ACHN (cell line): ENCODE measurements around the gene RTN3.
"Not testable (repeated sequence)": the region's sequence is repeated elsewhere in the genome, so short reads cannot be mapped to it uniquely, and the experiment has no call there.

ENCODE experiments used
- DNase-seq: peaks from one replicate; pipeline ENCODE4 v3.0.0-alpha.2; 2015
- in situ Hi-C: cut with HindIII; loops from 2 replicates; pipeline ENCODE4 v1.10.0; 2017; ENCODE audit warnings: low sequenced_read_pairs, low pct_ligation_motif_present, low pct_unique_long_range_greater_than_20kb

Gene RTN3

GRCh38 chr11:63681321-63682065 lies at the start of gene RTN3:
RTN3 (plus strand) TSS chr11:63681500; CDS start chr11:63681637, 137 bp downstream.
- in situ Hi-C loops = no loop called here
- peak; percentile 96 for DNase-seq

- in situ Hi-C loops = no loop called here
- DNase-seq = peak; percentile 66
Measured at GRCh38 chr11:63635762-63636465, 45.4 kb upstream of the RTN3 start.

GRCh38 chr11:63638436-63638835 lies 42.9 kb upstream of the RTN3 start:
- in situ Hi-C loops, DNase-seq: not testable (repeated sequence)

GRCh38 chr11:63639199-63639832 lies 42.0 kb upstream of the RTN3 start:
- DNase-seq = peak; percentile 36
- in situ Hi-C loops = no loop called here

GRCh38 chr11:63641727-63642126 lies 39.6 kb upstream of the RTN3 start:
- in situ Hi-C loops = no loop called here
- DNase-seq = peak; percentile 6

- no peak for DNase-seq
- in situ Hi-C loops = no loop called here
Measured at GRCh38 chr11:63643205-63643604, 38.1 kb upstream of the RTN3 start.

- in situ Hi-C loops = no loop called here
- no peak for DNase-seq
Measured at GRCh38 chr11:63652671-63653070, 28.6 kb upstream of the RTN3 start.

GRCh38 chr11:63660972-63661371 lies 20.3 kb upstream of the RTN3 start:
- in situ Hi-C loops = no loop called here

GRCh38 chr11:63663809-63664208 lies 17.5 kb upstream of the RTN3 start:
- in situ Hi-C loops = no loop called here
- DNase-seq = peak; percentile 23

More at GRCh38 chr11:63660972-63661371, 20.3 kb upstream of the RTN3 start:
- no peak for DNase-seq

- no peak for DNase-seq
- in situ Hi-C loops = no loop called here
Measured at GRCh38 chr11:63666874-63667273, 14.4 kb upstream of the RTN3 start.

GRCh38 chr11:63667995-63668795 lies 13.1 kb upstream of the RTN3 start:
- in situ Hi-C loops = no loop called here
- DNase-seq = peak; percentile 73

- in situ Hi-C loops = no loop called here
- peak; percentile 5 for DNase-seq
Measured at GRCh38 chr11:63670096-63670432, 11.2 kb upstream of the RTN3 start.

GRCh38 chr11:63670433-63671321 lies 10.6 kb upstream of the RTN3 start:
- in situ Hi-C loops = no loop called here
- peak; percentile 73 for DNase-seq

- in situ Hi-C loops = no loop called here
- DNase-seq = peak; percentile 91
Measured at GRCh38 chr11:63671322-63672155, 9.8 kb upstream of the RTN3 start, which contains the start of gene ATL3. ATL3 (minus strand) TSS chr11:63671376; CDS start chr11:63671335, 41 bp downstream.

GRCh38 chr11:63672156-63672463 lies 9.2 kb upstream of the RTN3 start:
- in situ Hi-C loops = no loop called here
- no peak for DNase-seq

- in situ Hi-C loops = no loop called here
- no peak for DNase-seq
Measured at GRCh38 chr11:63672936-63673539, 8.3 kb upstream of the RTN3 start.

GRCh38 chr11:63673579-63673978 lies 7.7 kb upstream of the RTN3 start:
- in situ Hi-C loops = no loop called here
- DNase-seq = no peak
